Right lobe of liver (tissue), 6 donors: ENCODE results near the gene METTL6. TPM values are rescaled to one million over a fixed set of nuclear protein-coding genes. Genes with fewer than 3 reads are reported as not detected.
A peak's percentile ranks its signal among the peaks of the same experiment; 100 is the strongest.

Experiments
- ATAC-seq, 4 donors: fragments of 200-7000 bp; cut with Tn5 transposase; one replicate each; pipeline ENCODE4 v1.9.1; 2020; ENCODE audit warnings: mild to moderate bottlenecking in 4 of 4, moderate library complexity in 4 of 4
- DNase-seq, 3 donors: peaks; one replicate each; pipeline ENCODE4 v3.0.0-alpha.2; 2020
- H3K27ac ChIP-seq, 3 donors: fragments of 200-600 bp; one replicate each; pipeline ENCODE4 v1.8.0; 2022
- H3K27me3 ChIP-seq, 2 donors: fragments of 200-600 bp; one replicate each; pipeline ENCODE4 v1.8.0; 2022
- H3K36me3 ChIP-seq, 4 donors: fragments of 200-600 bp; sonication (generic) in 1 of 4; one replicate each; pipeline versions ENCODE4 v1.5.1 to v1.8.0; 2017 to 2022; ENCODE audit warnings: control low read depth in 1 of 4
- H3K4me1 ChIP-seq, 4 donors: fragments of 200-600 bp; sonication (generic) in 1 of 4; one replicate each; pipeline versions ENCODE4 v1.5.1 to v1.8.0; 2017 to 2022; ENCODE audit warnings: control low read depth in 1 of 4
- H3K4me3 ChIP-seq, 3 donors: fragments of 200-600 bp; one replicate each; pipeline ENCODE4 v1.8.0; 2022
- H3K9me3 ChIP-seq, 4 donors: fragments of 200-600 bp; sonication (generic) in 1 of 4; one replicate each; pipeline versions ENCODE4 v1.5.1 to v1.8.0; 2017 to 2022; ENCODE audit warnings: control low read depth in 1 of 4
- CTCF ChIP-seq, 4 donors: fragments of 200-600 bp in 3 of 4; fragments of 450-650 bp in 1 of 4; IDR thresholded peaks; one replicate each; pipeline versions ENCODE4 v1.5.1 to v1.8.0; 2016 to 2022; ENCODE audit warnings: antibody characterized with exemption in 4 of 4, mild to moderate bottlenecking in 2 of 4
- POLR2A ChIP-seq: fragments of 450-650 bp; IDR thresholded peaks from one replicate; pipeline ENCODE4 v1.6.1; 2017; ENCODE audit warnings: antibody characterized with exemption, mild to moderate bottlenecking
- WGBS: methylation state at CpG from one replicate; pipeline ENCODE4 v1.1.6; 2018; ENCODE audit warnings: low coverage, low lambda C conversion rate; ENCODE audit not compliant: insufficient coverage; ENCODE audit errors: missing lambda C conversion rate; 5-methylcytosine and 5-hydroxymethylcytosine counted together
- intact Hi-C, 2 donors: fragments of 100-400 bp; cut with DNase I; formaldehyde crosslinking; loops; one replicate each; pipeline versions ENCODE4 v1.11.2 to v1.14.1; 2022
- total RNA-seq, 6 experiments: library from RNA; depleted of rRNA in 2 of 6; stranded (reverse); fragments of >200 nt in 2 of 6; fragmentation: NEBNext Ultra II Directional in 3 of 6; extraction: Animal tissue kit (Norgen Biotek cat#: 25700) in 3 of 6; gene quantifications; one replicate each; pipeline versions ENCODE4 v1.1.0 to v1.2.4, GENCODE V29; 2016 to 2023
- donor health status: DM: no; HTN: yes; CAD: no.
- donor health status: DM: no; HTN: no; CAD: no.
- donor health status: DM: no; HTN: no; CAD: no.
- donor health status: DM: no; HTN: yes; CAD: no.
- donor health status: DM: no; HTN: yes; CAD: no.

The METTL6 gene
- total RNA-seq, 6 experiments from 2014 or later: 5.3 to 7.5 (median 6.2) TPM

GRCh38 chr3:15377961-15378791 lies 49.2 kb downstream of the METTL6 start:
- H3K27ac ChIP-seq: peak overlapping the region; percentile 7 to 78 (median 45)
- H3K4me1 ChIP-seq: peaks cover 0 to 5% (median 0%) of the 10 kb centered on the region in 4 donors
- WGBS: 21% methylated on average over 15 of the region's 16 CpGs
- peak; percentile 99 to 100 (median 100) for ATAC-seq
- no peak overlapping the region for H3K4me3 ChIP-seq
- TF ChIP-seq CTCF (IDR thresholded peaks at IDR 0.05) (peak; percentile 86 to 92 (median 88)), POLR2A (no peak)
- H3K9me3 ChIP-seq: no peaks in the 10 kb centered on the region
- DNase-seq: peak; percentile 93 to 96 (median 95)
- no peaks in the 10 kb centered on the region for H3K27me3 ChIP-seq
- no peaks in the 10 kb centered on the region for H3K36me3 ChIP-seq
- intact Hi-C loops: loop anchor here (5.0 to 10.0 kb wide), 2 partner anchors 103 to 111 kb away; no protein-coding TSS in a partner anchor

- TF ChIP-seq POLR2A (no peak), CTCF (IDR thresholded peaks at IDR 0.05) (no peak)
- intact Hi-C loops: loop anchor here (5.0 to 10.0 kb wide), 2 partner anchors 101 to 108 kb away; no protein-coding TSS in a partner anchor
- WGBS: 84% methylated on average over 9 of the region's 22 CpGs
Observed at GRCh38 chr3:15375461-15376000, 51.8 kb downstream of the METTL6 start.

GRCh38 chr3:15372918-15373317 lies 54.4 kb downstream of the METTL6 start:
- H3K36me3 ChIP-seq: no peaks in the 10 kb centered on the region
- H3K4me3 ChIP-seq: no peak overlapping the region
- no peaks in the 10 kb centered on the region for H3K27me3 ChIP-seq
- DNase-seq (no peak), ATAC-seq (no peak)
- H3K27ac ChIP-seq: no peak overlapping the region
- H3K9me3 ChIP-seq: no peaks in the 10 kb centered on the region
- TF ChIP-seq POLR2A: no peak
- TF ChIP-seq CTCF (IDR thresholded peaks at IDR 0.05): no peak
- WGBS: 75% methylated on average over 4 of the region's 4 CpGs
- peaks cover 0 to 3% (median 0%) of the 10 kb centered on the region in 4 donors for H3K4me1 ChIP-seq
- intact Hi-C loops: loop anchor here in 1 of 2 donors (10.0 kb wide), 1 partner anchor 98 kb away; no protein-coding TSS in a partner anchor

More at GRCh38 chr3:15375461-15376000, 51.8 kb downstream of the METTL6 start:
- H3K4me1 ChIP-seq: peaks cover 0 to 5% (median 0%) of the 10 kb centered on the region in 4 donors
- no peaks in the 10 kb centered on the region for H3K36me3 ChIP-seq
- no peak overlapping the region for H3K4me3 ChIP-seq
- no peaks in the 10 kb centered on the region for H3K9me3 ChIP-seq
- no peak overlapping the region for H3K27ac ChIP-seq
- DNase-seq (no peak), ATAC-seq (no peak)
- no peaks in the 10 kb centered on the region for H3K27me3 ChIP-seq

GRCh38 chr3:15368561-15369135 lies 58.7 kb downstream of the METTL6 start:
- DNase-seq (no peak), ATAC-seq (peak in 2 of 4 donors; percentile 36 to 37)
- no peaks in the 10 kb centered on the region for H3K36me3 ChIP-seq
- WGBS: 71% methylated on average over 5 of the region's 6 CpGs
- no peak for TF ChIP-seq CTCF (IDR thresholded peaks at IDR 0.05)
- no peak for TF ChIP-seq POLR2A
- H3K27ac ChIP-seq: no peak overlapping the region
- peaks cover 0 to 6% (median 0%) of the 10 kb centered on the region in 4 donors for H3K4me1 ChIP-seq
- no peaks in the 10 kb centered on the region for H3K27me3 ChIP-seq
- no peak overlapping the region for H3K4me3 ChIP-seq
- intact Hi-C loops: no loop called here
- H3K9me3 ChIP-seq: no peaks in the 10 kb centered on the region
